Activated CD8-positive, alpha-beta T cell treated with anti-CD3 and anti-CD28 coated beads for 36 hours (primary cell): Measurements from ENCODE around the gene KCNMB4. TPM values are rescaled to one million over a fixed set of nuclear protein-coding genes. Genes with fewer than 3 reads are reported as not detected.

Source experiments
- ATAC-seq: fragments of 200-7000 bp; cut with Tn5 transposase; one replicate; pipeline ENCODE4 v1.10.0; 2021; ENCODE audit warnings: mild to moderate bottlenecking, moderate library complexity
- CTCF ChIA-PET: fragments of 350-600 bp; sonication (Branson Sonifier 250); formaldehyde crosslinking; loops from one replicate; lab custom pipeline; 2021; ENCODE audit warnings: antibody characterized with exemption; lab: Charles Lee
- POLR2A ChIA-PET: fragments of 350-600 bp; sonication (Branson Sonifier 250); formaldehyde crosslinking; loops from one replicate; lab custom pipeline; 2021; ENCODE audit warnings: antibody characterized with exemption; lab: Charles Lee
- DNase-seq: peaks from one replicate; pipeline ENCODE4 v3.0.0-alpha.2; 2020
- H3K27ac Mint-ChIP-seq: one replicate; pipeline ENCODE4 v1.8.0; 2021; ENCODE audit warnings: mild to moderate bottlenecking, mixed read lengths
- H3K27me3 Mint-ChIP-seq: one replicate; pipeline ENCODE4 v1.8.0; 2021; ENCODE audit warnings: mixed read lengths
- H3K36me3 Mint-ChIP-seq: one replicate; pipeline ENCODE4 v1.8.0; 2021; ENCODE audit warnings: low read depth, mixed read lengths
- H3K4me1 Mint-ChIP-seq: one replicate; pipeline ENCODE4 v1.8.0; 2021; ENCODE audit warnings: low read depth, mixed read lengths
- H3K4me3 Mint-ChIP-seq: one replicate; pipeline ENCODE4 v1.8.0; 2021; ENCODE audit warnings: mild to moderate bottlenecking, moderate library complexity, mixed read lengths
- H3K9me3 Mint-ChIP-seq: one replicate; pipeline ENCODE4 v1.8.0; 2021; ENCODE audit warnings: mixed read lengths
- CTCF ChIP-seq: fragments of 200-600 bp; IDR thresholded peaks from one replicate; pipeline ENCODE4 v1.8.0; 2022; ENCODE audit warnings: antibody characterized with exemption, mild to moderate bottlenecking
- intact Hi-C: fragments of 100-400 bp; cut with micrococcal nuclease; formaldehyde crosslinking; loops from one replicate; pipeline ENCODE4 v1.10.0; 2022
- total RNA-seq, 2 experiments: library from RNA; stranded (reverse); gene quantifications; one replicate each; pipeline ENCODE4 v1.2.3, GENCODE V29; 2021

The KCNMB4 gene
- total RNA-seq, 2 experiments from 2014 or later: 1.0 to 1.3 TPM

DNA sequence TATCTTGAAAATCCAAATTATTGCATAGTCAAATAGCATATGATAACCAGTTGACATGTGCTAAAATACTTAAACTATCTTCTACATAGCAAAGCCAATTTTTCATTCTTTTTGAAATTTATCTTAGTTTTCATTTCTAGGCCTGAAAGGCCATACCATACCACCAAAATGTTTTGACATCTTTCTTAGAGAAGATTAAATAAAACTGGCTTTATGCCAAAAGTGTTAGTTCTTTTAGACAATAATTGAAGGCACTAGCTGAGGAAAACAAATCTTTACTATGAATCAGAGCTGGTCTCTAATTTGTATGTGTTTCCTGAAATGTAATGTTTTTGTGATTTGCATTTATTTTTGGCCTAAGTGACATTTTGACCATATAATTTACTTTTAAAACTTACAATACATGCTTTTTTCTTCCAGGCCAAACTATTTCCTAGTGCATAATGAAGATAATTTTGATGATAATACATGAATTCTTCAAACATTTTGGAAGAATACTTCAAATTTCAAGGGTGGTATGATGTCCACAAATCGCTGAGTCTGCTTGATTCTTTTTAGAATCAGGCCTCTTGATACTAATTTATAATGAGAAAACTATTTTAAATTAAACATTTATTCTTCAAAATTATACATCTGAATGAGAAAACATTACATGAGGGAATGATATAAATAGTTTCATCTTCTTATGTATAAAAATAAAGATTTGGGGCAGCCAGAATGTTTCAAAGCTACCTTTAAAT is 6.5 kb upstream of the KCNMB4 start:
- no peak for DNase-seq
- no peak overlapping the region for H3K4me3 Mint-ChIP-seq
- H3K36me3 Mint-ChIP-seq: no peaks in the 10 kb centered on the region
- CTCF ChIA-PET: no interaction called here
- POLR2A ChIA-PET: no interaction called here
- no peak for TF ChIP-seq CTCF
- no peak overlapping the region for H3K27ac Mint-ChIP-seq
- no peak for ATAC-seq
- peaks cover under 1% of the 10 kb centered on the region for H3K4me1 Mint-ChIP-seq
- peaks cover under 1% of the 10 kb centered on the region for H3K27me3 Mint-ChIP-seq
- intact Hi-C loops: no loop called here
- H3K9me3 Mint-ChIP-seq: no peaks in the 10 kb centered on the region

DNA sequence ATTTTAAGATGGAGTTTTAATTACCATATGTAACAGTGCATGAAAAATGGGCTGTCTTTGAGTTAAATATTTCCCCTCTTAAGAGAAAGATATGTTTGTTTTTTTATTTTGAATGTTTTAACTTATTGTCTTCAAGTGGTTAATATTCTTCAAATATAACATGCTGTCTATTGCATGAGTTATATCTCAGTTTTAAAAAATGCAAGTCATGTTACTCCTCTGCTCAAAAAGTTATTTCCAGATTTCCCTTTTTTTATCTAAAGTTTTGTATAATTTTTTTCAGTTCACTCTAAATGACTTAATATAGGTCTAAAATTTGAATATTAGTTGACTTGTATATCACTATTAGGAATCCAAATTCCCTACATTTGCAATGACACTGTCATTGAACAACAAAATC is 5.9 kb upstream of the KCNMB4 start:
- ChIA-PET POLR2A (no interaction called here), CTCF (no interaction called here)
- H3K36me3 Mint-ChIP-seq: no peaks in the 10 kb centered on the region
- no peak overlapping the region for H3K4me3 Mint-ChIP-seq
- H3K9me3 Mint-ChIP-seq: no peaks in the 10 kb centered on the region
- peaks cover 7% of the 10 kb centered on the region for H3K4me1 Mint-ChIP-seq
- intact Hi-C loops: no loop called here
- H3K27ac Mint-ChIP-seq: no peak overlapping the region
- peaks cover 7% of the 10 kb centered on the region for H3K27me3 Mint-ChIP-seq
- ATAC-seq (no peak), DNase-seq (no peak)
- no peak for TF ChIP-seq CTCF

GRCh38 chr12:70364695-70365397 is 1.2 kb upstream of the KCNMB4 start:
- H3K4me3 Mint-ChIP-seq: peak overlapping the region; percentile 72
- DNase-seq (peak; percentile 2), ATAC-seq (no peak)
- H3K36me3 Mint-ChIP-seq: no peaks in the 10 kb centered on the region
- intact Hi-C loops: loop anchor here (5.0 kb wide), 1 partner anchor 123 kb away; the partner anchor contains the start of gene CNOT2
- no peak for TF ChIP-seq CTCF
- H3K27ac Mint-ChIP-seq: no peak overlapping the region
- peaks cover 9% of the 10 kb centered on the region for H3K27me3 Mint-ChIP-seq
- H3K9me3 Mint-ChIP-seq: no peaks in the 10 kb centered on the region
- peaks cover 15% of the 10 kb centered on the region for H3K4me1 Mint-ChIP-seq
- ChIA-PET POLR2A (interaction anchor here (0.7 kb wide), 1 partner anchor 121 kb away, joined by 3 read pairs; the partner anchor contains the start of gene CNOT2), CTCF (no interaction called here)

- Mint-ChIP-seq H3K9me3 (no peaks in the 10 kb centered on the region), H3K36me3 (no peaks in the 10 kb centered on the region), H3K27me3 (peaks cover 9% of the 10 kb centered on the region), H3K4me3 (peak overlapping the region; percentile 72), H3K4me1 (peaks cover 15% of the 10 kb centered on the region), H3K27ac (no peak overlapping the region)
- no peak for TF ChIP-seq CTCF
- ChIA-PET CTCF (no interaction called here), POLR2A (interaction anchor here (0.7 to 1.7 kb wide), 3 partner anchors 8 to 122 kb away, joined by 3 to 5 read pairs (median 4); partner anchors contain the start of gene CNOT2)
- DNase-seq (no peak), ATAC-seq (no peak)
- intact Hi-C loops: loop anchor here (5.0 kb wide), 1 partner anchor 123 kb away; the partner anchor contains the start of gene CNOT2
These were observed 767 bp upstream of the KCNMB4 start for GRCh38 chr12:70365398-70365647.
